Activated T-helper 2 cell treated with anti-CD3 and anti-CD28 coated beads, Interferon-gamma antibody, Interleukin-2, Interleukin-4, amounts not matched to agents 10 μg/mL and 5 μg/mL and 100 μg/mL, durations not matched to agents 14 hours and 24 hours and 36 hours (primary cell): Measurements from ENCODE around the gene SH3TC1. TPM values are rescaled to one million over a fixed set of nuclear protein-coding genes. Genes with fewer than 3 reads are reported as not detected.

Source experiments
- DNase-seq: peaks from one replicate; pipeline ENCODE4 v3.0.0; 2021; ENCODE audit warnings: low spot score
- H3K27ac Mint-ChIP-seq: one replicate; pipeline ENCODE4 v1.8.0; 2021; ENCODE audit warnings: mixed read lengths
- H3K27me3 Mint-ChIP-seq: one replicate; pipeline ENCODE4 v1.8.0; 2021; ENCODE audit warnings: low read depth, mixed read lengths
- H3K36me3 Mint-ChIP-seq: one replicate; pipeline ENCODE4 v1.8.0; 2021; ENCODE audit warnings: low read depth, mixed read lengths
- H3K4me1 Mint-ChIP-seq: one replicate; pipeline ENCODE4 v1.8.0; 2021; ENCODE audit warnings: low read depth, mixed read lengths
- H3K4me3 Mint-ChIP-seq: one replicate; pipeline ENCODE4 v1.8.0; 2021; ENCODE audit warnings: low read depth, mild to moderate bottlenecking, moderate library complexity, mixed read lengths
- H3K9me3 Mint-ChIP-seq: one replicate; pipeline ENCODE4 v1.8.0; 2021; ENCODE audit warnings: mixed read lengths
- intact Hi-C: fragments of 100-400 bp; cut with micrococcal nuclease; formaldehyde crosslinking; loops from one replicate; pipeline ENCODE4 v1.15.1; 2023
- total RNA-seq: library from RNA; stranded (reverse); gene quantifications from 2 replicates; pipeline ENCODE4 v1.2.3, GENCODE V29; 2022

SH3TC1 gene
- 14.2 and 14.8 TPM in 2 replicates for total RNA-seq

DNA sequence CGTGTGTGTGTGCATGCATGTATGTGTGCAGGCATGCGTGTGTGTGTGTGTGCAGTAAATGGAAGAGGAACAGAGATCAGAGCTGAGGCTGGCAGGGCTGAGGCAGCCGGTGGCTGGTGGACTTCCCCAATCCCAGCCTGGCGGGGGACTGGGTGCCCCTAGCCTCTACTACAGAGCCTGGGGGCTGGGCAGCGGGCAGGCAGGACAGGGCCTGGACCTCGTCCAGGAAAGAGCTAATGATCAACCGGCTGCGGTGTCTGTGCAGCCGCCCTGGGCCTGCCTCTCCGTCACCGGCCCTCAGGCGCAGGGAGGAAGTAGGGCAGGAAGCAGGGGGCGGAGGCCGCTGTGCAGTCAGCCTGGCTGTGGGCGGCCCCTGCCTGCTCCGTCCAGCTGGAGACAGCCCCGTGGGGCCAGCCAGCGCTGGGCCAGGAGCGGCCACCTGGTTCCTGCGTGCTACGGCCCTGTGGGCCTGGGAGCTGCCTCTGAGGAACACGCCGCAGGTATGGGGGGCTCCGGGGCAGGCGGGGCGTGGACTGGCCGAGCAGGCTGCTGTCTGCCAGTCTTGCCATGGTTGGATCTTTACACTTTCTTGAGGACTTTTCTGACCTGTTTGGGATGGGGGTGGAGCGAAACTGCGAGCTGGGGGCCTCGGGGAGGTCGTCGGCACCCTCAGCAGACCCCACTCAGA lies at the start of gene SH3TC1:
TSS of gene SH3TC1 (plus strand) at position 385 of the 688 bp plus-strand sequence. CDS start 5,905 bp downstream, outside the sequence.
- no peaks in the 10 kb centered on the region for H3K36me3 Mint-ChIP-seq
- H3K9me3 Mint-ChIP-seq: no peaks in the 10 kb centered on the region
- peak; percentile 62 for DNase-seq
- H3K27me3 Mint-ChIP-seq: peaks cover 7% of the 10 kb centered on the region
- H3K27ac Mint-ChIP-seq: peak within 1 kb of the TSS; percentile 81
- intact Hi-C loops: loop anchor here (1.0 kb wide), 1 partner anchor 40 kb away; no protein-coding TSS in a partner anchor
- H3K4me3 Mint-ChIP-seq: peak within 1 kb of the TSS; percentile 90
- H3K4me1 Mint-ChIP-seq: peaks cover 31% of the 10 kb centered on the region

DNA sequence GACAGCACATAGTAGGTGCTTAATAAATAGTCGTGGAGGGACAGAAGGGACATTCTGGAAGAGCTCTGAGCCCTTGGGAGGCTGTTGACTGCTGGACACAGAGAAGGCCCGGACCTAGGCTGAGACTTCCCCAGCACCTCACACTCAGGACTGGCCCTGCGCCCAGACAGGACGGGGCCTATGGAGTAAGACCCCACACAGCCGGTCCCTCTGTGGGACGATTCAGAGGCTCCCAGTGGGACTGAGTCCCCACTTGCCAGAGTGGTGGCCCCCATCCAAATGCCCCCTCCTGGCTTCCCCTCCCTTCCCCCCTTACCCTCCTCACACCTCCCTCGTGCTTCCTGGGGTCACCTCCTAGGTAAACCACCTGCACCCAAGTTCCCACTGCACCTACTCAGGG lies 49.4 kb upstream of the SH3TC1 start:
- no peaks in the 10 kb centered on the region for H3K27me3 Mint-ChIP-seq
- no peaks in the 10 kb centered on the region for H3K36me3 Mint-ChIP-seq
- no peak overlapping the region for H3K4me3 Mint-ChIP-seq
- no peak for DNase-seq
- H3K4me1 Mint-ChIP-seq: no peaks in the 10 kb centered on the region
- H3K9me3 Mint-ChIP-seq: no peaks in the 10 kb centered on the region
- intact Hi-C loops: no loop called here
- H3K27ac Mint-ChIP-seq: no peak overlapping the region

DNA sequence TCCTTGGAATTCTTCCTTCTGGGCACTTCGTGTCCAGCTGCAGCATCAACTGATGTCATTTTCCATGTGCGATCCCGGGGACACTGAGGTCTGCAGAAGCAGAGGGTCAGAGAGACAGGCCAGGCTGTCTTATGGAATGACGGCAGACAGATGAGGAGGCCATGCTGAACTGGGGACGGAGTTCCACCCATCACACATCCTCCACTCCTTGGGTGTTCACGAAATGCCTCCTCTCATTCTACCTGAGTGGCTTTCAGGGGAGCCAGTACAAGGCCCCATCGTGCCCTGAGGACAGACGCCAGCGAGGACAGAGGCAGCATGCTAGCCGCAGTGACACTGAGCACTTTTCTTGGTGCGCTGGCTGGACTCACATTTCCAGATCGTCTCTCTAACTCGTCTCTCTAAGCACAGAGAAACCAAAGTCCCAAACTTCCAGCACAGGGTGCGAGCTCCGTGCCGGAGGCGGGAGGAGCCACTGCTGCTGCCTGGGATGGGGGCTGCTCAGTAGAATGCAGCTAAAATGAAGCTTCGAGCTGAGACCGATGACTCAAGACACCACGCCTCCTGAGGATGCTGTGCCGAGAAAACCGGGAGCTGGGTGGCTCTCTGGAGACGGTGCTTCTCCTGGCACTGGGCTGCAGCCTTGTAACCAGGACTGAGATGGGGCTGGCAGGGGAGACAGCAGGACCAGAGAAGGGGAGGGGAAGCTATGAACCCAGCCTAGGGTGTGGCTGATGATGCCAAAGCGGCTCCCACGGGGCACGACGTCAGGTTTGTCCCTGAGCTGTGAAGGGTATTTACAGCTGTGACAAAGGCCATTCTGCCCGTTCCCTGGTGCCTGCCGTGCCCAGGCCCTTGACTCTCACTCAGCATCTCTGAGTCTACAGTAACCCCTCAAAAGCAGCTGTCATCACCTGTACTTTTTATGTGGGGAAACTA lies 48.7 kb upstream of the SH3TC1 start:
- no peak overlapping the region for H3K4me3 Mint-ChIP-seq
- no peak for DNase-seq
- no peaks in the 10 kb centered on the region for H3K36me3 Mint-ChIP-seq
- no peak overlapping the region for H3K27ac Mint-ChIP-seq
- H3K9me3 Mint-ChIP-seq: no peaks in the 10 kb centered on the region
- peaks cover 2% of the 10 kb centered on the region for H3K27me3 Mint-ChIP-seq
- intact Hi-C loops: no loop called here
- H3K4me1 Mint-ChIP-seq: no peaks in the 10 kb centered on the region

DNA sequence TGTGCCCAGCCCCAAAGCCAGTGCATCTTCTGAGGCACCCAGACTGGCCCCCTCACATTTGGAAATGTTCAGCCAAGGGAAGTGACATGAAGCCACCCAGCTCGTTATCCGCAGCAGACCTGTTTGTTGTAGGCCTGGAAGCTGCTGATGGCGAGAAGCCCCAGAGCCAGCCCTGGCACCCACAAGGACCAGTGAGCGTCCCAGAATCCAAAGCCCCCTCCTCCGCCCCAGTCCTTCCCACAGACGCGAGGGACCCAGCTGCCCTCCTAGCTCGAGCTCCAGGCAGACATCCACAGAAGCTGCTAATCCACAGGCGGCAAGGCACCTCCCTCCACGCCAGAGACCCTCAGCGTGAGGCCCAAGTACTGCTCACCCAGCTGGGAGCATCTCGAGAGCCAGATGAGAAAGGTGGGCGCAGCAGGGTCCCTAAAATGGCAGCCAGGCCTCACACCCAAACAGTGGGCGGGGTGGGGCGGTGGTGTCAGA lies 47.9 kb upstream of the SH3TC1 start:
- Mint-ChIP-seq H3K4me1 (no peaks in the 10 kb centered on the region), H3K36me3 (no peaks in the 10 kb centered on the region), H3K4me3 (no peak overlapping the region), H3K9me3 (no peaks in the 10 kb centered on the region), H3K27ac (no peak overlapping the region), H3K27me3 (peaks cover 5% of the 10 kb centered on the region)
- intact Hi-C loops: no loop called here
- DNase-seq: no peak

DNA sequence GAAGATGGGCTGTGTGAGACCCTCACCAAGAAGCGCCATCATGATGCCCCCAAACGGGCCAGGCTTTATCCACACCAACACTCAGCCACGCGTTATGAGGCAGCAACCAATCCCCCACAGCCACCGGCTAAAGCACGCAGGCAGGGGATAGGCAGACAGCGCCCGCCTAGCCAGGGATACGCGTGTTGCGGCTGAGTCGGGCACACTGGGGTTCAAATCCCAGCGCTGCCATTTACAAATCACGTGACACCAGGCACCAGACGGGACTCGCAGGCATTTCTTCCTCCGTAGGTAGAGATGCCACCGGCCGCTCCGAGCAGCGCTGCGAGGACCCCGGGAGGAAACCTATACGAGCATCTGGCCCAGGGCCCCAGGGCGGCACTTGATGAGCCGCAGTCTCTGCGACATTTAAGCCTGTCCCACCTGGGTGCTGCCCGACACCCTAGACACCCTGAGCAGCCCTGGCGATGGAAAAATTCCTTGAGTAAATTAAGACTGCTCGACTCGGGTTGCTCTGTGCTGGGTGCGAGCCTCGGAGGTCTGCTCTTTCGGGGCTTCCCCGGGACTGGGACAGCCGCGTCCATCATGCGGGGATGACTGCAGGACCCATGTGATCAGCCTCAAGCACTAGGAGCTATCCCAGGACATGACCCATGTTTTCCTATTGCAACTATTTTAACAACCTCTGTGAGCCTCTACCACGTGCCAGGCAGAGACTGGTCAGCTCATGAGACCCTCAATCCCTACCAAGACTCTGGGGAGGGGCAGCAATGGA lies 46.8 kb upstream of the SH3TC1 start:
- no peaks in the 10 kb centered on the region for H3K4me1 Mint-ChIP-seq
- intact Hi-C loops: no loop called here
- no peak for DNase-seq
- no peaks in the 10 kb centered on the region for H3K9me3 Mint-ChIP-seq
- H3K27ac Mint-ChIP-seq: no peak overlapping the region
- no peak overlapping the region for H3K4me3 Mint-ChIP-seq
- no peaks in the 10 kb centered on the region for H3K36me3 Mint-ChIP-seq
- peaks cover 14% of the 10 kb centered on the region for H3K27me3 Mint-ChIP-seq

DNA sequence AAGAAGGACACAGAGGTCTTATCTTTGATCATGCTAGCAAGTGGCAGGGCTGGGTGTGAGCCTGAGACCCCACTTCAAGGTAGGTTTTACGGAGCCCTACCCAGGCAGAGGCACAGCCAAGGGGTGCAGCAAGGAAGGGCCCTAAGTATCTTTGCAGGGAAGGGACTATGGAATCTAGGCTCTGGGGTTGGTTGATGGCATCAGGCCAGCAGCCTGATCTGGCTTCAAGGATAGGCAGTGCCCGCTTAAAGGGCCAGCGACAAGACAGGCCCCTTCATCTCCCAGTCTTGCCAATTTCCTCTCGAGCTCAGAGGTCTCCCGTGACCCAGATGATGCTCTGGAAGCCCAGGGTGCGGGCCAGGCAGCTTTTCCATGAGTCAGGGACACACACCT lies 46.2 kb upstream of the SH3TC1 start:
- no peaks in the 10 kb centered on the region for H3K36me3 Mint-ChIP-seq
- no peaks in the 10 kb centered on the region for H3K4me1 Mint-ChIP-seq
- no peak overlapping the region for H3K27ac Mint-ChIP-seq
- no peaks in the 10 kb centered on the region for H3K9me3 Mint-ChIP-seq
- no peak for DNase-seq
- H3K4me3 Mint-ChIP-seq: no peak overlapping the region
- H3K27me3 Mint-ChIP-seq: peaks cover 20% of the 10 kb centered on the region
- intact Hi-C loops: no loop called here

DNA sequence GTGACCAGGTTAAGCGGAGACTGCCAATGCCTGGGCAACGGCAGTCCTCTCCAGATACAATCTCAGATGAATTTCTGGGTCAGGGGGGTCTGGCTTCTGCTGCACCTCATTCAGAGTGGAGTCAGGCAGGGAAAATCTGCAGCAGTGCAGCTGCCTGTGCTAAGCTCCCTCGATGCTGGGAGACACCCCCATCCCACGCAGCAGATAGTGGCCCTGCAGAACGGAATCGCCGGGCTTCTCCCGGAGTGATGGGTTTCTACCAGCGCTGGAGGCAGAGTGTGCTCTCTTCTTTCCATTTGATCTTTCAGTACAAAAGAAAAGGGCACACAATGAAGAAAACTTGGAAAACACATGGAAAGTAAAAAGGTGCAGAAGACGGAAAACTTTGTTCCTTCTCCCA lies 45.6 kb upstream of the SH3TC1 start:
- Mint-ChIP-seq H3K4me3 (no peak overlapping the region), H3K4me1 (no peaks in the 10 kb centered on the region), H3K27me3 (peaks cover 20% of the 10 kb centered on the region), H3K27ac (no peak overlapping the region), H3K9me3 (no peaks in the 10 kb centered on the region), H3K36me3 (no peaks in the 10 kb centered on the region)
- no peak for DNase-seq
- intact Hi-C loops: no loop called here

DNA sequence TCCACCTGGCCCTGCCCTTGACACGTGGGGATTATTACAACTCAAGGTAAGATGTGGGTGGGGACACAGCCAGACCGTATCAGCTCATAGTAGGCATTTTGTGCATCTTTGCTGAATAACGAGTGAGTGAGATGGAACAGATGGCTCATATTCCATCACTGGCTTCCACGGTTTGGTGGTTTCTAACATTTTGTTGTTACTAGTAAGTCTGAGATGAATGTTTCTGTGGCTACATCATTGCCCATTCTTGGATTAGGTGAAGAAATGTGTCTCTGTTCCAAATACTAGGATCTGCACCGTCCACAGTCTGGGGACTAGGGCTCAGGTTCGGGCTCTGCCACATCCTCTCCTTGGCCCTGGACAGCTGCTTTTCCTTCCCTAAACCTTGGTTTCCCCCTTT lies 44.0 kb upstream of the SH3TC1 start:
- Mint-ChIP-seq H3K4me3 (no peak overlapping the region), H3K27ac (no peak overlapping the region), H3K27me3 (peaks cover 23% of the 10 kb centered on the region), H3K9me3 (no peaks in the 10 kb centered on the region), H3K4me1 (peaks cover 5% of the 10 kb centered on the region), H3K36me3 (no peaks in the 10 kb centered on the region)
- intact Hi-C loops: no loop called here
- no peak for DNase-seq

DNA sequence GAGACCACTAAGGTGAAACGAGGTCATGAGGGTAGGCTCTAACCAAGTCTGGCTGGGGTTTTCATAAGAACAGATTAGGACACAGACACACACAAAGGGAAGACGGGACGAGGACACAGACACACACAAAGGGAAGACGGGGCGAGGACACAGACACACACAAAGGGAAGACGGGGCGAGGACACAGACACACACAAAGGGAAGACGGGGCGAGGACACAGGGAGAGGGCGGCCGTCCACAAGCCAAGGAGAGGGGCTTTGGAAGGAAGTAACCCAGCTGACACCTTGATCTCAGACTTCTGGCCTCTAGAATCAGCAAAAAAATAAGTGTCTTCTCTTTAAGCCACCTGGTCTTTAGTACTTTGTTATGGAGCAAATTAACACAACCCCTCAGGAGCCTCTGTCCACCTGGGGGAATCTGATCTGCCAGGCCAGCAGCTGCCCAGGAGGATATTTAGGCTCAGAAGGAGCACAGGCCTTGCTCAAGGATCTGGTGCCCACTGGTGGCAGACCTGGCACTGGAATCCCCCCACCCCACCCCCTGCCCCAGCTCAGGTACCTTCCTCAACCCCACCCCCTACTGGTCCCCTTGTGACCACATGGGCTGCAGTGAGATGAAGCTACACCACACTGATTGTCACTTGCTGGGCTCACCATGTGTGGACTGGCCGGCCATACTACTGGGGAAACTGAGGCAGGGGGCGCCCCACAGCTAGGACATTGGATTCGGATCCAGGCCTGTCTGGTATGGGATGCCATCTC lies 43.2 kb upstream of the SH3TC1 start:
- no peak overlapping the region for H3K27ac Mint-ChIP-seq
- no peaks in the 10 kb centered on the region for H3K36me3 Mint-ChIP-seq
- DNase-seq: no peak
- no peak overlapping the region for H3K4me3 Mint-ChIP-seq
- H3K9me3 Mint-ChIP-seq: no peaks in the 10 kb centered on the region
- peaks cover 5% of the 10 kb centered on the region for H3K4me1 Mint-ChIP-seq
- intact Hi-C loops: no loop called here
- H3K27me3 Mint-ChIP-seq: peaks cover 23% of the 10 kb centered on the region

DNA sequence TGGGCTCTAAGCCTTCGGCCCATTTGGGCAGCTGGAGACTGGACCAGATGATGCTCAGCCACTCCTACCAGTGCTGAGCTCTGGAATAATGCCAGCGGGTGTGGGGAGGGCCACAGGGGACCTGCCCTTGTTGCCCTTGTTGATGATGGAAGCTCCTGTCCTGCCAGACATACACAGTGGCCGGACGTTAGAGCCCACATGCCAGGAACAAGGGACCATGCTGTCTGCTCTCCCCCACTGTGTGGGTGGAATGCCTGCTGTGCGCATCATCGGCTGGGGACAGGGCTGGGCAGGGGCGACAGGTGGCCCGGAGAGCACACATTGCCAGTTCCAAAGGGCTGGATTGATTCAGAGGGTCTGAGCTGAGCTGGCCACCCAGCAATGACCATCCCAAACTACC lies 42.5 kb upstream of the SH3TC1 start:
- peaks cover 5% of the 10 kb centered on the region for H3K4me1 Mint-ChIP-seq
- no peaks in the 10 kb centered on the region for H3K36me3 Mint-ChIP-seq
- H3K27me3 Mint-ChIP-seq: peaks cover 23% of the 10 kb centered on the region
- H3K9me3 Mint-ChIP-seq: no peaks in the 10 kb centered on the region
- intact Hi-C loops: no loop called here
- H3K27ac Mint-ChIP-seq: no peak overlapping the region
- no peak for DNase-seq
- H3K4me3 Mint-ChIP-seq: no peak overlapping the region

DNA sequence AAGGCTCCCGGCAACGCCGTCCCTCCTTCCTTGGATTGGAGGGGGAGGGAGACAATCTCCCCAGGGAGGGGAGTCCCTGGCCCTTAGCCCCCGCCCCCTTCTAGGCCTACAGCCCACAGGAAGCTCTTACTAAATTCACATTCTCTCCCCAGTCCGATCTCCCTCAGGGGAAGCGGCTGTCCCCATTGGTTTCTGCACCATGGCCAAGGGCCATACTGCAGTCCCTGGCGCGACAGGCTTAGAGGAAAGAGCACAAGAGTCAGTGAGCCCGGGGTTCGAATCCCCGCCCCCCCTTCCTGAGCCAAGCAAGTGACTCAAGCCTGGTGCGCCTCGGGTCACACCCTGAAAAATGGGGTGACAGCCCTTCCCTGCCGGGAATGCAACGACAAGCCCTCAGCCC lies 41.6 kb upstream of the SH3TC1 start:
- DNase-seq: no peak
- Mint-ChIP-seq H3K4me1 (peaks cover 5% of the 10 kb centered on the region), H3K27me3 (peaks cover 23% of the 10 kb centered on the region), H3K9me3 (no peaks in the 10 kb centered on the region), H3K36me3 (no peaks in the 10 kb centered on the region), H3K4me3 (no peak overlapping the region), H3K27ac (no peak overlapping the region)
- intact Hi-C loops: no loop called here
